ENCODE data around the gene PURA. TPM values are rescaled to one million over a fixed set of nuclear protein-coding genes. Genes with fewer than 3 reads are reported as not detected.

The PURA gene
- total RNA-seq, 1 experiment from 2014 or later, result 3.6 TPM

DNA sequence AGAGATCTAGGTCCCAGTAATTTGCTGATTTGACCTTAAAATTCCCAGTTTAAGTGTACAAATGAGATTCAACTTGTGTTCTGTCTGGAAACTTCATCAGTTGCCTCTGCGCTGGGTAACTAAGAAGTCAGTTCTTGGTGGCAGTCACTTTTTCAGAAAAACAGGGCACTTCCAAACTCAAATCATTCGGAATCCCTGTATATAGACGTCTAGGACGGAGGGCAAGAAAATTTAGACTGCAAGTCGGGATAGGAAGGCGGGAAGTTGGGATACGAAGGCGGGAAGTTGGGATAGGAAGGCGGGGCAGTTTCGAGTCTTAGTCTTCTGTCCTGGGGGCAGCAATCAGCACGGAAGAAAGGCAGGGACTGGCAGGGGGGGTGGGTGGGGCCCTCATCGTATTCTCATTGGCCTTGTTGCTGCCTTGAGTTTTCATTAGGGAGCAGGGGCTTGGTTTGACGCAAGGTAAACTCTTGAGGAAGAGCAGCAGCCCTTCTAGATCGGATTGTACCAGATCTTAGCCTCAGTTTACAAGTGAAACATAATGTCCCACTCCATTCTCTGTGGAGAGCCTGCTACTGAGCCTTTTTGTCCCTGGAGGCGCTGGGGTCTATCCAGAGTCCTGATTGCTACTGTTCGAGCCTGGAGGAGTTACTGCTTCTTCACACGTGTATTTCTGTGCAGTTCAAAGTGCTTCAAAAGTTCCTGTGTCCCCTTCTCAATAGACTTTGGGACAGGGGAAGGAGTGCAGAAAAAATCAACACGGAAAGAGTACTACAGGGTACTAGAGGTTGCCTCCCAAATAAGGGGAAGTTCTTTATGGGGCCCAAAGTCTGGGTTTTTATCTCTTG, 2.7 kb upstream of the PURA start:
- DNase-seq, result peak; percentile 74
- Histone ChIP-seq H3K18ac (ENCODE audit: insufficient read length, low read depth, low read length) (no peak overlapping the region), H2BK120ac (ENCODE audit: low read depth, low read length, poor library complexity, severe bottlenecking) (no peak overlapping the region), H3K4me2 (ENCODE audit: insufficient read depth, insufficient read length, low read length) (peak overlapping the region; percentile 37), H2BK5ac (ENCODE audit: insufficient read length, low read length) (no peak overlapping the region), H2BK15ac (ENCODE audit: low read depth, low read length) (no peak overlapping the region), H3K56ac (ENCODE audit: insufficient read length, low read depth, low read length) (no peak overlapping the region), H3K27ac (ENCODE audit: insufficient read length, low read depth, low read length) (no peak overlapping the region), H2AFZ (ENCODE audit: low read length) (no peak overlapping the region), H3K9ac (ENCODE audit: extremely low read depth, insufficient read length, low read length) (no peak overlapping the region), H3K23ac (ENCODE audit: insufficient read length, low read depth, low read length) (no peak overlapping the region), H3K79me1 (ENCODE audit: insufficient read depth, low read depth, low read length, poor library complexity, severe bottlenecking) (no peaks in the 10 kb centered on the region), H3K4me1 (ENCODE audit: insufficient read depth, low read length) (peaks cover 5% of the 10 kb centered on the region; the same call in 1 of the 2 replicates), H4K91ac (ENCODE audit: insufficient read length, low read depth, low read length) (no peak overlapping the region), H4K5ac (ENCODE audit: insufficient read length, low read depth, low read length) (no peak overlapping the region), H3K23me2 (ENCODE audit: insufficient read length, low read depth, low read length, poor library complexity, severe bottlenecking) (peaks cover 39% of the 10 kb centered on the region), H3K79me2 (ENCODE audit: insufficient read depth, low read length) (no peaks in the 10 kb centered on the region), H2BK20ac (ENCODE audit: low read depth, low read length, poor library complexity, severe bottlenecking) (no peak overlapping the region), H4K8ac (replicated peaks; ENCODE audit: insufficient read length, low read depth, low read length) (no peak overlapping the region), H4K20me1 (ENCODE audit: control insufficient read depth, insufficient read depth, insufficient read length) (no peaks in the 10 kb centered on the region), H2AK5ac (ENCODE audit: insufficient read length, low read length) (no peak overlapping the region), H3K14ac (ENCODE audit: insufficient read depth, low read length) (no peak overlapping the region), H3K9me3 (ENCODE audit: control insufficient read depth, low read depth, low read length) (no peaks in the 10 kb centered on the region), H2BK12ac (ENCODE audit: insufficient read length, low read depth, low read length) (no peak overlapping the region), H3T11ph (ENCODE audit: low read length) (no peak overlapping the region), H3K4ac (ENCODE audit: low read depth, low read length) (no peak overlapping the region), H3K27me3 (ENCODE audit: insufficient read depth, low read length) (peaks cover 32% of the 10 kb centered on the region)
- WGBS (ENCODE audit: extremely low coverage, insufficient read length, low lambda C conversion rate), result no CpG with 5 or more reads among the region's 18 CpGs
- peaks cover 46 to 48% of the 10 kb centered on the region in 2 experiments for H3K4me1 Mint-ChIP-seq
- peaks cover 86% of the 10 kb centered on the region for H3K27me3 Mint-ChIP-seq (ENCODE audit: low read depth)
- H3K4me3 Mint-ChIP-seq, result peak overlapping the region in 1 of 2 experiments; percentile 50; a peak in 3 of 5 replicates
- H3K9me3 Mint-ChIP-seq, result no peaks in the 10 kb centered on the region
- H3K27ac Mint-ChIP-seq, result no peak overlapping the region
- no peaks in the 10 kb centered on the region for H3K36me3 Mint-ChIP-seq (ENCODE audit: insufficient read depth in 1 of 3, low read depth in 3 of 3)
- TF ChIP-seq, protein P1, sequence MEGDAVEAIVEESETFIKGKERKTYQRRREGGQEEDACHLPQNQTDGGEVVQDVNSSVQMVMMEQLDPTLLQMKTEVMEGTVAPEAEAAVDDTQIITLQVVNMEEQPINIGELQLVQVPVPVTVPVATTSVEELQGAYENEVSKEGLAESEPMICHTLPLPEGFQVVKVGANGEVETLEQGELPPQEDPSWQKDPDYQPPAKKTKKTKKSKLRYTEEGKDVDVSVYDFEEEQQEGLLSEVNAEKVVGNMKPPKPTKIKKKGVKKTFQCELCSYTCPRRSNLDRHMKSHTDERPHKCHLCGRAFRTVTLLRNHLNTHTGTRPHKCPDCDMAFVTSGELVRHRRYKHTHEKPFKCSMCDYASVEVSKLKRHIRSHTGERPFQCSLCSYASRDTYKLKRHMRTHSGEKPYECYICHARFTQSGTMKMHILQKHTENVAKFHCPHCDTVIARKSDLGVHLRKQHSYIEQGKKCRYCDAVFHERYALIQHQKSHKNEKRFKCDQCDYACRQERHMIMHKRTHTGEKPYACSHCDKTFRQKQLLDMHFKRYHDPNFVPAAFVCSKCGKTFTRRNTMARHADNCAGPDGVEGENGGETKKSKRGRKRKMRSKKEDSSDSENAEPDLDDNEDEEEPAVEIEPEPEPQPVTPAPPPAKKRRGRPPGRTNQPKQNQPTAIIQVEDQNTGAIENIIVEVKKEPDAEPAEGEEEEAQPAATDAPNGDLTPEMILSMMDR (conservative IDR thresholded peaks at IDR 0.05), result no peak
